Measurements from ENCODE around the gene LSMEM2.
"Not testable (repeated sequence)": the region's sequence is repeated elsewhere in the genome, so short reads cannot be mapped to it uniquely, and the experiment has no call there.

LSMEM2 gene

GRCh38 chr3:50275141-50275995, 3.5 kb upstream of the LSMEM2 start:
- Histone ChIP-seq H3K36me3 (ENCODE audit: control insufficient read depth, insufficient read depth, low read length) (peaks cover 4% of the 10 kb centered on the region), H3K4me1 (ENCODE audit: control insufficient read depth, insufficient read depth, low read length) (peaks cover 3% of the 10 kb centered on the region), H3K4me3 (ENCODE audit: low read depth, low read length) (peak overlapping the region; percentile 55), H3K9ac (ENCODE audit: low read depth, low read length) (no peak overlapping the region), H3K9me3 (ENCODE audit: control insufficient read depth, insufficient read depth, low read length) (no peaks in the 10 kb centered on the region), H3K27me3 (ENCODE audit: control insufficient read depth, insufficient read depth, low read length) (peaks cover 46% of the 10 kb centered on the region)

- Histone ChIP-seq H3K36me3 (ENCODE audit: control insufficient read depth, insufficient read depth, low read length) (no peaks in the 10 kb centered on the region), H3K4me3 (ENCODE audit: low read depth, low read length) (peak overlapping the region; percentile 55), H3K9ac (ENCODE audit: low read depth, low read length) (peak overlapping the region; percentile 37), H3K9me3 (ENCODE audit: control insufficient read depth, insufficient read depth, low read length) (no peaks in the 10 kb centered on the region), H3K4me1 (ENCODE audit: control insufficient read depth, insufficient read depth, low read length) (peaks cover 3% of the 10 kb centered on the region), H3K27me3 (ENCODE audit: control insufficient read depth, insufficient read depth, low read length) (peaks cover 46% of the 10 kb centered on the region)
These were observed 2.7 kb upstream of the LSMEM2 start for GRCh38 chr3:50275996-50276761.

DNA sequence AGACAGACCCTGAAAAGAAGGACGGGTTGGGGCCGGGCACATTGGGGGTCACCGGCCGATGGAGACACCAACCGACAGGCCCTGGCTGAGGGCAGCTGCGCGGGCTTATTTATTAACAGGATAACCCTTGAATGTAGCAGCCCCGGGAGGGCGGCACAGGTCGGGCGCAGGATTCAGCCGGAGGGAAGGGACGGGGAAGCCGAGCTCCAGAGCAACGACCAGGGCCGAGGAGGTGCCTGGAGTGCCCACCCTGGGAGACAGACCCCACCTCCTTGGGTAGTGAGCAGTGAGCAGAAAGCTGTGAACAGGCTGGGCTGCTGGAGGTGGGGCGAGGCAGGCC, 2.2 kb upstream of the LSMEM2 start:
- Histone ChIP-seq H3K36me3 (ENCODE audit: control insufficient read depth, insufficient read depth, low read length) (no peaks in the 10 kb centered on the region), H3K4me3 (ENCODE audit: low read depth, low read length) (peak overlapping the region; percentile 55), H3K27me3 (ENCODE audit: control insufficient read depth, insufficient read depth, low read length) (peaks cover 46% of the 10 kb centered on the region), H3K9ac (ENCODE audit: low read depth, low read length) (peak overlapping the region; percentile 37), H3K4me1 (ENCODE audit: control insufficient read depth, insufficient read depth, low read length) (peaks cover 3% of the 10 kb centered on the region), H3K9me3 (ENCODE audit: control insufficient read depth, insufficient read depth, low read length) (no peaks in the 10 kb centered on the region)

DNA sequence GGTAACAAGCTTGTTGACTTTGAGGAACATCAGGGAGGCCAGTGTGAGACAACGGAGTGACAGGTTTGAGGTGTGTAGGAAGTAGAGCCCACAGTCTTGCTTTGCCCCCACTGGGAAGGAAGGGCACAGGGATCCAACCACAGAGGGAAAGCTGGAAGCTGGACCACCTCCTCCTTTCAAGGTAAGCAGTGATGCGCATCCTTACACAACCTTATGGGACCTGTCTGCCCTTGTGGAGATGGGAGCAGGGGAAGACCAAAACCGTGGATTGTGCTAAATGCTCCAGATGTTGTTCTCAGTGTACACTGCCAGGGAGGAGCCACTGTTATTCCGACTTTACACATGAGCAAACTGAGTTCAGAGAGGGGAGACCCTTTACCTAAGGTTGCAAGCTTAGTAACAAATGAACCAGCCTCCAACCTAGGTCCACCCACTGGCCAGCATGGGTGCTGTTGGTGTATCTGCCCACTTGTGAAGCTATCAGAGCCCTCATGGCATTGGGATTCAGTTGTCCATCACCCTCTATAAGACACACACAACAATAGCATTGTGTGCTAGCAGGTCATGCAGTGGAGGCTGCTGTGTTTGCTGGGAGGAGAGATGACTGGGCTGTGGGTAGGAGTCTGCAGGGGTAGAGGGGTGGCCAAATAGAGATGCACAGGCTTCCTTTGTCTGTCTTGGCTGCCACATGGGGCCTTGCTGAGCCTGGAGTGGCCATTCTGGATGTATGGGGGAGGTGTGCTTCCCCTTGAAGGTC, 586 bp upstream of the LSMEM2 start:
- Histone ChIP-seq H3K9me3 (ENCODE audit: control insufficient read depth, insufficient read depth, low read length) (no peaks in the 10 kb centered on the region), H3K27me3 (ENCODE audit: control insufficient read depth, insufficient read depth, low read length) (peaks cover 43% of the 10 kb centered on the region), H3K9ac (ENCODE audit: low read depth, low read length) (no peak overlapping the region), H3K4me3 (ENCODE audit: low read depth, low read length) (no peak overlapping the region), H3K4me1 (ENCODE audit: control insufficient read depth, insufficient read depth, low read length) (peaks cover 3% of the 10 kb centered on the region), H3K36me3 (ENCODE audit: control insufficient read depth, insufficient read depth, low read length) (no peaks in the 10 kb centered on the region)

DNA sequence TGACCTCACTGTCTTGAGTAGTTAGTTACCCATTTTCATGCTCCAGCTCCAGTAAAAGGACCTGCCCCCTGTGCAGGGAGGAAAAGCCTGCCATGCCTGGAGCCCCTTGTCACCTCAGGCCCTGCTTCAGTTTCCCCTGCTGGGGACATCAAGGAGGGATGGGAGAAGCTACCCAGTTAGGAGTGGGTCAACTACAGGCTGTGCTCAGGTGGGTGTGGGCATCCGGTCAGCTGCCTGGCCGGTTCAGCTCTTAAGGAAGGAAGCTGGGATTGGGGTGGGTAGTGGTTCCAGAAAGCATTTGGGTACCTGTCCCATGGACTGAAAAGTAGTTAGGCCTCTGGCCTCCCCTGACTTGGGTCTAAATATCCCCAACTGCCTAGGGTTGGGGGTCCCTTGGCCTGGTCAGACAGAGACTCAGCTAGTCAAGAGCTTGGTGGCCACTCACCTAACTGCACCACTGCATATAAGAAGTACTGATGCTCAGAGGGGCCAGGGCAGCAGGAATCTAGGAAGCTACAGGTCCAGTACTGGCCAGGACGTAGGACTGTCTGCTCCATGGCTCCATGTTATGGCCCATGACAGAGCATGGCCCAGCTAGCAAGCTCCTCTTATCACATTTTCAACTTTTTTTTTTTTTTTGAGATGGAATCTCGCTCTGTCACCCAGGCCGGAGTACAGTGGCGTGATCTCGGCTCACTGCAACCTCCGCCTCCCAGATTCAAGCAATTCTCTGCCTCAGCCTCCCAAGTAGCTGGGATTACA, 549 bp downstream of the LSMEM2 start:
- Histone ChIP-seq H3K27me3 (ENCODE audit: control insufficient read depth, insufficient read depth, low read length) (peaks cover 31% of the 10 kb centered on the region), H3K36me3 (ENCODE audit: control insufficient read depth, insufficient read depth, low read length) (no peaks in the 10 kb centered on the region), H3K4me1 (ENCODE audit: control insufficient read depth, insufficient read depth, low read length) (no peaks in the 10 kb centered on the region), H3K9me3 (ENCODE audit: control insufficient read depth, insufficient read depth, low read length) (no peaks in the 10 kb centered on the region), H3K4me3 (ENCODE audit: low read depth, low read length) (no peak overlapping the region), H3K9ac (ENCODE audit: low read depth, low read length) (no peak overlapping the region)

GRCh38 chr3:50284121-50284520, 5.2 kb downstream of the LSMEM2 start:
- H3K9me3 ChIP-seq (ENCODE audit: control insufficient read depth, insufficient read depth, low read length); H3K4me3 ChIP-seq (ENCODE audit: low read depth, low read length): not testable (repeated sequence)
- peaks cover 21% of the 10 kb centered on the region for H3K36me3 ChIP-seq (ENCODE audit: control insufficient read depth, insufficient read depth, low read length)

DNA sequence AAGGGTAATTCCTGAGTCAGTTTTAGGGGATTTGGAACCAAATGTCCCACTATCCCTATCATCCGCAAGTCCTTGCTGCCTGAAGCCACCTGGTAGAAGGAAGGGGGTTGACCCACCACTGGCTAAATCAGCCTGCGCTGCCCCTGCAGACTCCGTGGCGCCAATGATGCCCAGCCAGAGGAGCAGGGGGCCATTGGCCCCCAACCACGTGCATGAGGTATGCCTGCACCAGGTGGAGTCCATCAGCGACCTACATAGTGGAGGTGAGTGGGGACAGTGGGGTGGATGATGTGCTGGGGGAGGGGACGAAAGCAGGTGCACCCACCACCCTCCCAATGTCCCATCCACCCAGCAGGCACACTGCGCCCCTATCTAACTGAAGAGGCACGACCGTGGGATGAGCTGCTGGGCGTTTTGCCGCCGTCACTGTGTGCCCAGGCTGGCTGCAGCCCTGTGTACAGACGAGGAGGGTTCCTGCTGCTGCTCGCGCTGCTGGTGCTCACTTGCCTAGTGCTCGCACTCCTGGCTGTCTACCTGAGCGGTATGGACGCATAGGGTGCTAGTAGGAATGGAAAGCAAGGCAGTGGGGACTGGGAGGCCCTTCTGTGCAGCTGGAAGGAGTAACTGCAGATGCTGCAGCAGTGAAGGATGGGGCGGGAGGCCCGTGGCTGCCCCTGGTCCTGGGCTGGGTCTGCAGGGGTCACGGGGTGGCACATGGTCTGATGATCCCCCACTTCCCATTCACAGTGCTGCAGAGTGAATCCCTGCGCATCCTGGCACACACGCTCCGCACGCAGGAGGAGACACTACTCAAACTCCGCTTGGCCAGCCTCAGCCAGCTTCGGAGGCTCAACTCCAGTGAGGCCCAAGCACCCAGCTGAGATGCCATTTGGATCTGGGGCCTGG, 7.7 kb downstream of the LSMEM2 start:
- H3K36me3 ChIP-seq (ENCODE audit: control insufficient read depth, insufficient read depth, low read length) = peaks cover 37% of the 10 kb centered on the region
- H3K27me3 ChIP-seq (ENCODE audit: control insufficient read depth, insufficient read depth, low read length) = no peaks in the 10 kb centered on the region
- no peak overlapping the region for H3K4me3 ChIP-seq (ENCODE audit: low read depth, low read length)
- no peaks in the 10 kb centered on the region for H3K9me3 ChIP-seq (ENCODE audit: control insufficient read depth, insufficient read depth, low read length)
- H3K9ac ChIP-seq (ENCODE audit: low read depth, low read length) = no peak overlapping the region
- no peaks in the 10 kb centered on the region for H3K4me1 ChIP-seq (ENCODE audit: control insufficient read depth, insufficient read depth, low read length)

More at GRCh38 chr3:50284121-50284520, 5.2 kb downstream of the LSMEM2 start:
- H3K9ac ChIP-seq (ENCODE audit: low read depth, low read length); H3K4me1 ChIP-seq (ENCODE audit: control insufficient read depth, insufficient read depth, low read length); H3K27me3 ChIP-seq (ENCODE audit: control insufficient read depth, insufficient read depth, low read length): not testable (repeated sequence)

GRCh38 chr3:50287262-50287661, 8.4 kb downstream of the LSMEM2 start:
- Histone ChIP-seq H3K36me3 (ENCODE audit: control insufficient read depth, insufficient read depth, low read length) (peaks cover 37% of the 10 kb centered on the region), H3K9me3 (ENCODE audit: control insufficient read depth, insufficient read depth, low read length) (no peaks in the 10 kb centered on the region), H3K4me3 (ENCODE audit: low read depth, low read length) (no peak overlapping the region), H3K4me1 (ENCODE audit: control insufficient read depth, insufficient read depth, low read length) (no peaks in the 10 kb centered on the region), H3K27me3 (ENCODE audit: control insufficient read depth, insufficient read depth, low read length) (no peaks in the 10 kb centered on the region), H3K9ac (ENCODE audit: low read depth, low read length) (no peak overlapping the region)

DNA sequence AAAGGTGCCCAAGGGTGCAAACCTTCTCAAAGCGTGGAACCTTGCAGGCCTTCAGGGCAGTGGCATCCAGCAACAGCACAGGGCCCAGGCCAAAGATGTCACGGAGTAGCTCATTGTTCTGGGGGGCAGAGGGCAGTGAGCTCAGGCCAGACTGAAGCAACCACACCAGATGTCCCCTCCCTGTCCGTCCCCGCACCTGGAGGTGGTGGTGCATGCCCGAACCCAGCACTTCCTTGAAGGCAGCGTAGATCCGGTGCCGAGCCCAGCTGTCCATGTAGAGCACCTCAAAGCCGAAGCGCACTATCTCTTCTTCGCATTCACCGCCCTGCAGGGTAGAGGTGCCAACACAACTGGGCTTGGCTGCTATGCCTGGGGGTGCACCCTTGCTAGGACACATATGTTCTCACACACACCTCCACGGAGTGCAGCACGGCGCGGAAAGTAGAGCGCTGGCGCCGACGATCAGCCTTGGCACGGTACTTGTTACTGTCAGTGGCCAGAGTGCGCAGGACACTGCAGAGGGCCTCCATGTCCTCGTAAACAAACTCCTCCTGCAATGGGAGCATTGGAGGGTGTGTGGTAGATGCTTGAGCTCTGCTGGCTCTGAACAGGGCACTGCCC, 9.6 kb downstream of the LSMEM2 start:
- Histone ChIP-seq H3K9ac (ENCODE audit: low read depth, low read length) (no peak overlapping the region), H3K4me1 (ENCODE audit: control insufficient read depth, insufficient read depth, low read length) (no peaks in the 10 kb centered on the region), H3K4me3 (ENCODE audit: low read depth, low read length) (no peak overlapping the region), H3K9me3 (ENCODE audit: control insufficient read depth, insufficient read depth, low read length) (no peaks in the 10 kb centered on the region), H3K27me3 (ENCODE audit: control insufficient read depth, insufficient read depth, low read length) (no peaks in the 10 kb centered on the region), H3K36me3 (ENCODE audit: control insufficient read depth, insufficient read depth, low read length) (peaks cover 37% of the 10 kb centered on the region)

- Histone ChIP-seq H3K36me3 (ENCODE audit: control insufficient read depth, insufficient read depth, low read length) (peaks cover 37% of the 10 kb centered on the region), H3K9ac (ENCODE audit: low read depth, low read length) (no peak overlapping the region), H3K9me3 (ENCODE audit: control insufficient read depth, insufficient read depth, low read length) (no peaks in the 10 kb centered on the region), H3K27me3 (ENCODE audit: control insufficient read depth, insufficient read depth, low read length) (no peaks in the 10 kb centered on the region), H3K4me1 (ENCODE audit: control insufficient read depth, insufficient read depth, low read length) (no peaks in the 10 kb centered on the region), H3K4me3 (ENCODE audit: low read depth, low read length) (no peak overlapping the region)
These were observed 10.2 kb downstream of the LSMEM2 start for GRCh38 chr3:50289130-50289529.

Measured in iPS-15b (cell line).